HG02981 (cell line): ENCODE measurements around the gene RBM5.

ENCODE experiments used
- ATAC-seq: cut with Tn5 transposase; IDR thresholded peaks from one replicate; pipeline ENCODE4 v1.9.1; 2021; ENCODE audit warnings: mild to moderate bottlenecking, moderate library complexity; ENCODE audit not compliant: unreplicated experiment

Gene RBM5

GRCh38 chr3:50158530-50159146 is 69.9 kb downstream of the RBM5 start:
- ATAC-seq: no peak

- ATAC-seq: no peak
These were observed 71.9 kb downstream of the RBM5 start for GRCh38 chr3:50160561-50160983.

GRCh38 chr3:50161320-50161719 is 72.6 kb downstream of the RBM5 start:
- ATAC-seq: no peak

- no peak for ATAC-seq
These were observed 73.5 kb downstream of the RBM5 start for GRCh38 chr3:50162034-50162883.

GRCh38 chr3:50163572-50164455 is 75.1 kb downstream of the RBM5 start:
- ATAC-seq: no peak

- ATAC-seq: no peak
These were observed 75.8 kb downstream of the RBM5 start for GRCh38 chr3:50164481-50164880.

- ATAC-seq: no peak
These were observed 76.5 kb downstream of the RBM5 start for GRCh38 chr3:50164984-50165909.

GRCh38 chr3:50165910-50166538 is 77.3 kb downstream of the RBM5 start:
- no peak for ATAC-seq

GRCh38 chr3:50166620-50167019 is 77.9 kb downstream of the RBM5 start:
- ATAC-seq: no peak

- ATAC-seq: no peak
These were observed 78.5 kb downstream of the RBM5 start for GRCh38 chr3:50167069-50167840.

- ATAC-seq: no peak
These were observed 79.1 kb downstream of the RBM5 start for GRCh38 chr3:50167841-50168209.

GRCh38 chr3:50168388-50168787 is 79.7 kb downstream of the RBM5 start:
- no peak for ATAC-seq
